ENCODE results near the gene STX2. TPM values are rescaled to one million over a fixed set of nuclear protein-coding genes. Genes with fewer than 3 reads are reported as not detected.
A peak's percentile ranks its signal among the peaks of the same experiment; 100 is the strongest.
"Not testable (repeated sequence)": the region's sequence is repeated elsewhere in the genome, so short reads cannot be mapped to it uniquely, and the experiment has no call there.

STX2 gene
- total RNA-seq, 2 experiments from 2014 or later: 10.8 to 13.6 TPM

- peak overlapping the region; percentile 22 for H3K4me3 Mint-ChIP-seq
- H3K36me3 Mint-ChIP-seq (ENCODE audit: low read depth): peaks cover 44% of the 10 kb centered on the region
- DNase-seq; H3K9me3 Mint-ChIP-seq; CTCF ChIA-PET; H3K27ac Mint-ChIP-seq; H3K27me3 Mint-ChIP-seq (ENCODE audit: low read depth); intact Hi-C loops (cut with micrococcal nuclease): not testable (repeated sequence)
- peaks cover 64% of the 10 kb centered on the region for H3K4me1 Mint-ChIP-seq (ENCODE audit: low read depth)
These were observed 36.7 kb upstream of the STX2 start for GRCh38 chr12:130875708-130876107.

GRCh38 chr12:130875193-130875592, 36.1 kb upstream of the STX2 start:
- Mint-ChIP-seq H3K9me3 (no peaks in the 10 kb centered on the region), H3K27ac (peak overlapping the region; percentile 36)

GRCh38 chr12:130874696-130875095, 35.6 kb upstream of the STX2 start:
- CTCF ChIA-PET: interaction anchor here (0.7 to 1.0 kb wide), 2 partner anchors 48 to 55 kb away, joined by 3 read pairs; no protein-coding TSS in a partner anchor
- DNase-seq: no peak
- H3K36me3 Mint-ChIP-seq (ENCODE audit: low read depth): peaks cover 44% of the 10 kb centered on the region
- H3K27ac Mint-ChIP-seq: peak overlapping the region; percentile 99
- H3K27me3 Mint-ChIP-seq (ENCODE audit: low read depth): no peaks in the 10 kb centered on the region
- H3K4me3 Mint-ChIP-seq: peak overlapping the region; percentile 98
- H3K4me1 Mint-ChIP-seq (ENCODE audit: low read depth): peaks cover 61% of the 10 kb centered on the region
- intact Hi-C loops (cut with micrococcal nuclease): loop anchor here (5.0 kb wide), 3 partner anchors 112 to 1888 kb away; partner anchors contain the start of gene ANKLE2
- H3K9me3 Mint-ChIP-seq: no peaks in the 10 kb centered on the region

More at GRCh38 chr12:130875193-130875592, 36.1 kb upstream of the STX2 start:
- Mint-ChIP-seq H3K36me3 (ENCODE audit: low read depth) (peaks cover 44% of the 10 kb centered on the region), H3K4me3 (no peak overlapping the region), H3K27me3 (ENCODE audit: low read depth) (no peaks in the 10 kb centered on the region), H3K4me1 (ENCODE audit: low read depth) (peaks cover 64% of the 10 kb centered on the region)
- no peak for DNase-seq
- CTCF ChIA-PET: interaction anchor here (0.7 kb wide), 1 partner anchor 56 kb away, joined by 3 read pairs; no protein-coding TSS in a partner anchor
- intact Hi-C loops (cut with micrococcal nuclease): no loop called here

- DNase-seq: peak; percentile 43
- no peaks in the 10 kb centered on the region for H3K9me3 Mint-ChIP-seq
- intact Hi-C loops (cut with micrococcal nuclease): loop anchor here (5.0 kb wide), 3 partner anchors 112 to 1888 kb away; partner anchors contain the start of gene ANKLE2
These were observed 34.8 kb upstream of the STX2 start for GRCh38 chr12:130873825-130874224.

GRCh38 chr12:130873106-130873795, 34.2 kb upstream of the STX2 start:
- CTCF ChIA-PET: interaction anchor here (0.8 kb wide), 1 partner anchor 43 kb away, joined by 3 read pairs; no protein-coding TSS in a partner anchor
- H3K27ac Mint-ChIP-seq: peak overlapping the region; percentile 99
- intact Hi-C loops (cut with micrococcal nuclease): loop anchor here (5.0 kb wide), 3 partner anchors 111 to 1889 kb away; partner anchors contain the start of gene ANKLE2
- peaks cover 65% of the 10 kb centered on the region for H3K4me1 Mint-ChIP-seq (ENCODE audit: low read depth)
- H3K9me3 Mint-ChIP-seq: no peaks in the 10 kb centered on the region
- no peaks in the 10 kb centered on the region for H3K27me3 Mint-ChIP-seq (ENCODE audit: low read depth)
- peaks cover 44% of the 10 kb centered on the region for H3K36me3 Mint-ChIP-seq (ENCODE audit: low read depth)
- DNase-seq: no peak
- peak overlapping the region; percentile 98 for H3K4me3 Mint-ChIP-seq

More at GRCh38 chr12:130873825-130874224, 34.8 kb upstream of the STX2 start:
- peak overlapping the region; percentile 98 for H3K4me3 Mint-ChIP-seq
- peaks cover 60% of the 10 kb centered on the region for H3K4me1 Mint-ChIP-seq (ENCODE audit: low read depth)
- H3K27ac Mint-ChIP-seq: peak overlapping the region; percentile 99
- H3K36me3 Mint-ChIP-seq (ENCODE audit: low read depth): peaks cover 44% of the 10 kb centered on the region
- CTCF ChIA-PET: interaction anchor here (0.8 to 1.0 kb wide), 2 partner anchors 43 to 47 kb away, joined by 3 read pairs; no protein-coding TSS in a partner anchor
- H3K27me3 Mint-ChIP-seq (ENCODE audit: low read depth): no peaks in the 10 kb centered on the region

- no peaks in the 10 kb centered on the region for H3K27me3 Mint-ChIP-seq (ENCODE audit: low read depth)
- peak overlapping the region; percentile 98 for H3K4me3 Mint-ChIP-seq
- CTCF ChIA-PET: no interaction called here
- H3K36me3 Mint-ChIP-seq (ENCODE audit: low read depth): peaks cover 44% of the 10 kb centered on the region
- H3K27ac Mint-ChIP-seq: peak overlapping the region; percentile 99
- H3K9me3 Mint-ChIP-seq: no peaks in the 10 kb centered on the region
- DNase-seq: peak; percentile 58
- intact Hi-C loops (cut with micrococcal nuclease): loop anchor here (5.0 kb wide), 3 partner anchors 110 to 1890 kb away; partner anchors contain the start of gene ANKLE2
- H3K4me1 Mint-ChIP-seq (ENCODE audit: low read depth): peaks cover 68% of the 10 kb centered on the region
These were observed 33.4 kb upstream of the STX2 start for GRCh38 chr12:130872179-130873096.

- CTCF ChIA-PET: interaction anchor here (0.9 to 1.2 kb wide), 5 partner anchors 14 to 45 kb away, joined by 3 to 6 read pairs (median 4); no protein-coding TSS in a partner anchor
- H3K4me1 Mint-ChIP-seq (ENCODE audit: low read depth): peaks cover 61% of the 10 kb centered on the region
- peaks cover 41% of the 10 kb centered on the region for H3K36me3 Mint-ChIP-seq (ENCODE audit: low read depth)
These were observed 32.5 kb upstream of the STX2 start, which contains the start of gene RAN for GRCh38 chr12:130871286-130872178. Gene RAN, plus strand, starts transcription at chr12:130872066. Its CDS starts 528 bp downstream, at chr12:130872594.

GRCh38 chr12:130870442-130871285, 31.6 kb upstream of the STX2 start:
- Mint-ChIP-seq H3K27me3 (ENCODE audit: low read depth) (no peaks in the 10 kb centered on the region), H3K27ac (peak overlapping the region; percentile 94), H3K4me1 (ENCODE audit: low read depth) (peaks cover 57% of the 10 kb centered on the region), H3K36me3 (ENCODE audit: low read depth) (peaks cover 33% of the 10 kb centered on the region), H3K9me3 (peaks cover 1% of the 10 kb centered on the region), H3K4me3 (peak overlapping the region; percentile 85)
- CTCF ChIA-PET: interaction anchor here (0.9 to 1.6 kb wide), 6 partner anchors 15 to 44 kb away, joined by 3 to 7 read pairs (median 4); no protein-coding TSS in a partner anchor
- DNase-seq: peak; percentile 81
- intact Hi-C loops (cut with micrococcal nuclease): loop anchor here (1.0 to 5.0 kb wide), 6 partner anchors 31 to 1892 kb away; partner anchors contain the start of genes ANKLE2, EP400, STX2 and ULK1

More at GRCh38 chr12:130871286-130872178, 32.5 kb upstream of the STX2 start, which contains the start of gene RAN:
- Mint-ChIP-seq H3K4me3 (peak within 1 kb of the TSS; percentile 98), H3K27ac (peak within 1 kb of the TSS; percentile 99), H3K27me3 (ENCODE audit: low read depth) (no peaks in the 10 kb centered on the region), H3K9me3 (no peaks in the 10 kb centered on the region)
- DNase-seq: peak; percentile 91
- intact Hi-C loops (cut with micrococcal nuclease): loop anchor here (1.0 to 5.0 kb wide), 6 partner anchors 32 to 1891 kb away; partner anchors contain the start of genes ANKLE2, EP400, STX2 and ULK1

- DNase-seq: no peak
- H3K36me3 Mint-ChIP-seq (ENCODE audit: low read depth): peaks cover 12% of the 10 kb centered on the region
- H3K4me3 Mint-ChIP-seq: no peak overlapping the region
- H3K27me3 Mint-ChIP-seq (ENCODE audit: low read depth): no peaks in the 10 kb centered on the region
- intact Hi-C loops (cut with micrococcal nuclease): no loop called here
- CTCF ChIA-PET: interaction anchor here (0.6 to 1.5 kb wide), 2 partner anchors 42 to 419 kb away, joined by 4 to 7 read pairs; no protein-coding TSS in a partner anchor
- peaks cover 35% of the 10 kb centered on the region for H3K4me1 Mint-ChIP-seq (ENCODE audit: low read depth)
- H3K9me3 Mint-ChIP-seq: peaks cover 1% of the 10 kb centered on the region
- H3K27ac Mint-ChIP-seq: peak overlapping the region; percentile 44
These were observed 29.4 kb upstream of the STX2 start for GRCh38 chr12:130868412-130868811.

- CTCF ChIA-PET: no interaction called here
- intact Hi-C loops (cut with micrococcal nuclease): no loop called here
- Mint-ChIP-seq H3K4me3 (no peak overlapping the region), H3K36me3 (ENCODE audit: low read depth) (peaks cover 2% of the 10 kb centered on the region), H3K9me3 (peaks cover 1% of the 10 kb centered on the region), H3K27ac (no peak overlapping the region), H3K4me1 (ENCODE audit: low read depth) (peaks cover 8% of the 10 kb centered on the region), H3K27me3 (ENCODE audit: low read depth) (no peaks in the 10 kb centered on the region)
- DNase-seq: no peak
These were observed 24.2 kb upstream of the STX2 start for GRCh38 chr12:130863298-130863697.
